Activated naive CD4-positive, alpha-beta T cell (primary cell): ENCODE measurements around the gene LRRC47.

Experiments
- DNase-seq, 4 experiments: peaks; one replicate each; lab custom pipeline; 2025; lab: John Stamatoyannopoulos, UW

The LRRC47 gene

GRCh38 chr1:3796215-3797061 lies at the start of gene LRRC47:
Gene LRRC47 (minus strand): TSS chr1:3796498. CDS start chr1:3796476, 22 bp downstream.
- peak; percentile 84 to 92 (median 84) for DNase-seq

GRCh38 chr1:3842912-3843311 lies 46.6 kb upstream of the LRRC47 start:
- DNase-seq = no peak

GRCh38 chr1:3841491-3841890 lies 45.2 kb upstream of the LRRC47 start:
- no peak for DNase-seq

GRCh38 chr1:3838788-3839187 lies 42.5 kb upstream of the LRRC47 start:
- DNase-seq = no peak

- no peak for DNase-seq
Measured at GRCh38 chr1:3837685-3838084, 41.4 kb upstream of the LRRC47 start.

- no peak for DNase-seq
Measured at GRCh38 chr1:3837200-3837599, 40.9 kb upstream of the LRRC47 start.

GRCh38 chr1:3836421-3836820 lies 40.1 kb upstream of the LRRC47 start:
- no peak for DNase-seq

GRCh38 chr1:3834701-3835100 lies 38.4 kb upstream of the LRRC47 start:
- no peak for DNase-seq

- no peak for DNase-seq
Measured at GRCh38 chr1:3831689-3832088, 35.4 kb upstream of the LRRC47 start.

GRCh38 chr1:3828391-3828790 lies 32.1 kb upstream of the LRRC47 start:
- DNase-seq = no peak

- DNase-seq = no peak
Measured at GRCh38 chr1:3827813-3828307, 31.6 kb upstream of the LRRC47 start.

GRCh38 chr1:3825356-3825755 lies 29.1 kb upstream of the LRRC47 start:
- DNase-seq = no peak

GRCh38 chr1:3824650-3825049 lies 28.4 kb upstream of the LRRC47 start:
- no peak for DNase-seq

- DNase-seq = no peak
Measured at GRCh38 chr1:3822421-3822820, 26.1 kb upstream of the LRRC47 start.

GRCh38 chr1:3821908-3822307 lies 25.6 kb upstream of the LRRC47 start:
- no peak for DNase-seq

GRCh38 chr1:3821447-3821846 lies 25.1 kb upstream of the LRRC47 start:
- DNase-seq = no peak

GRCh38 chr1:3821004-3821403 lies 24.7 kb upstream of the LRRC47 start:
- DNase-seq = no peak

GRCh38 chr1:3820316-3820715 lies 24.0 kb upstream of the LRRC47 start:
- DNase-seq = no peak

GRCh38 chr1:3819771-3820200 lies 23.5 kb upstream of the LRRC47 start:
- no peak for DNase-seq

GRCh38 chr1:3817821-3818597 lies 21.7 kb upstream of the LRRC47 start:
- no peak for DNase-seq

GRCh38 chr1:3817138-3817740 lies 20.9 kb upstream of the LRRC47 start:
- no peak for DNase-seq

- DNase-seq = no peak
Measured at GRCh38 chr1:3816331-3817137, 20.2 kb upstream of the LRRC47 start.
